ENCODE data around the gene ABHD18. TPM values are rescaled to one million over a fixed set of nuclear protein-coding genes. Genes with fewer than 3 reads are reported as not detected.

The ABHD18 gene
- total and polyA plus RNA-seq, 10 donors: 3.1 to 18.4 (median 14.7) TPM

DNA sequence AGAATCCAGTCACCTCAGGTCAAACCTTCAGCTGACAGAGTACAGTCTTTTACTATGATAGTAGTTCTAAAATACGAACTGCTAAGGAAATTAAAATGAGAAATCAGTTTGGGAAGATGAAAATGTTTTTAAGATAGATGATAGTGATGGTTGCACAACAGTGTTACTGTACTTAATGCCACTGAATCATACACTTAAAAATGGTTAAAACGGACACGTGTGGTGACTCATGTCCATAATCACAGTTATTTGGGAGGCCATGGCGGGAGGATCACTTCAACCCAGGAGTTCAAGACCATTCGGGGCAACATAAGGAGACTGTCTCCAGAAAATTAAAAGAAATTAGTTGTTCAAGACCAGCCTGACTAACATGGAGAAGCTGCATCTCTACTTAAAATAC lies 41.4 kb downstream of the ABHD18 start:
- intact Hi-C loops (cut with DNase I; ENCODE audit: low total_unique reads): no loop called here
- TF ChIP-seq POLR2AphosphoS5 (IDR thresholded peaks at IDR 0.05) (no peak), POLR2A (IDR thresholded peaks at IDR 0.05) (no peak)
- TF ChIP-seq, protein P1, sequence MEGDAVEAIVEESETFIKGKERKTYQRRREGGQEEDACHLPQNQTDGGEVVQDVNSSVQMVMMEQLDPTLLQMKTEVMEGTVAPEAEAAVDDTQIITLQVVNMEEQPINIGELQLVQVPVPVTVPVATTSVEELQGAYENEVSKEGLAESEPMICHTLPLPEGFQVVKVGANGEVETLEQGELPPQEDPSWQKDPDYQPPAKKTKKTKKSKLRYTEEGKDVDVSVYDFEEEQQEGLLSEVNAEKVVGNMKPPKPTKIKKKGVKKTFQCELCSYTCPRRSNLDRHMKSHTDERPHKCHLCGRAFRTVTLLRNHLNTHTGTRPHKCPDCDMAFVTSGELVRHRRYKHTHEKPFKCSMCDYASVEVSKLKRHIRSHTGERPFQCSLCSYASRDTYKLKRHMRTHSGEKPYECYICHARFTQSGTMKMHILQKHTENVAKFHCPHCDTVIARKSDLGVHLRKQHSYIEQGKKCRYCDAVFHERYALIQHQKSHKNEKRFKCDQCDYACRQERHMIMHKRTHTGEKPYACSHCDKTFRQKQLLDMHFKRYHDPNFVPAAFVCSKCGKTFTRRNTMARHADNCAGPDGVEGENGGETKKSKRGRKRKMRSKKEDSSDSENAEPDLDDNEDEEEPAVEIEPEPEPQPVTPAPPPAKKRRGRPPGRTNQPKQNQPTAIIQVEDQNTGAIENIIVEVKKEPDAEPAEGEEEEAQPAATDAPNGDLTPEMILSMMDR (IDR thresholded peaks at IDR 0.05 in 8 of 11, conservative IDR thresholded peaks at IDR 0.05 in 3 of 11): no peak
- DNase-seq: no peak
- Histone ChIP-seq H3K4me3 (no peak overlapping the region), H3K36me3 (peaks cover 0 to 83% (median 12%) of the 10 kb centered on the region in 6 donors), H3K27me3 (replicated peaks in 1 of 7) (no peaks in the 10 kb centered on the region), H3K4me1 (no peaks in the 10 kb centered on the region), H3K9me3 (no peaks in the 10 kb centered on the region), H3K27ac (no peak overlapping the region)
- 88 to 96% (median 95%) methylated on average over 5 of the region's 5 CpGs for WGBS, 5 donors

DNA sequence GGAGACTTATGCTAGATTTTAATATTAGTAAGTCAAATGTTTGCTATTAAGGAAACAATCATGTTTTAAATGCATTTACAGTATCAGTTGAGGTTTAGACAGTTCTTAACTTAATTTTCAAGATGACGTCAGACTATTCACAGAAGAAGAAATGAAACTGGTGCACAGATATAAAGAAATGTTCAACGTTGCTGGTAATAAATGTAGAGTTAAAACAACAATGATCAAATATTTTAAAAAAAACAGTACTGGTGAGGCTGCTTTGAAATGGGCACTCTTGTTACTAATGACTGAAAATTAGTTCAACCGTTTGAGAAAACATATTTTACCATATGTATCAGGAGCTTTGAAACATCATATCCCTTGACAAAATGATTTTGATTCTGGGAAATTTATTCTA lies 44.2 kb downstream of the ABHD18 start:
- H3K9me3 ChIP-seq: no peaks in the 10 kb centered on the region
- intact Hi-C loops (cut with DNase I; ENCODE audit: low total_unique reads): no loop called here
- no peak overlapping the region for H3K4me3 ChIP-seq
- DNase-seq: no peak
- no peak for TF ChIP-seq POLR2A (IDR thresholded peaks at IDR 0.05)
- TF ChIP-seq, protein P1 (IDR thresholded peaks at IDR 0.05 in 8 of 11, conservative IDR thresholded peaks at IDR 0.05 in 3 of 11): no peak
- no peak for TF ChIP-seq POLR2AphosphoS5 (IDR thresholded peaks at IDR 0.05)
- no peak overlapping the region for H3K27ac ChIP-seq
- no peaks in the 10 kb centered on the region for H3K4me1 ChIP-seq
- no peaks in the 10 kb centered on the region for H3K27me3 ChIP-seq (replicated peaks in 1 of 7)
- WGBS, 5 donors: 73 to 84% (median 77%) methylated on average over 3 of the region's 3 CpGs
- H3K36me3 ChIP-seq: peaks cover 0 to 83% (median 21%) of the 10 kb centered on the region in 6 donors

DNA sequence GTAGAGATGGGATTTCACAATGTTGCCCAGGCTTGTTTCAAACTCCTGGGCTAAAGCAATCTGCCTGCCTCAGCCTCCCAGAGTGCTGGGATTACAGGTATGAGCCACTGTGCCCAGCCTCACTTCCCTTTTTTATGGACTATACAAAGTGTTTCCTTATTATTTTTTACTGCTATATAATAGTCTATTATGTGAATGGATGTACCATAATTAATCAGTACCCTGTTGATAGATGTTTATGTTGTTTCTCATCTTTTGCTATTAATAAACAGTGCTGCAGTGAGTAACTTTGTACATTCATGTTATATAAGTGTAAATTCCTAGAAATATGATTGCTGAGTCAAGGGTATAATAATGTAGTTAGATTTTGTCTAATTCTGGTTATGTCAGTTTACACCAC lies 60.1 kb downstream of the ABHD18 start:
- no peak for DNase-seq
- H3K36me3 ChIP-seq: peaks cover 4 to 100% (median 73%) of the 10 kb centered on the region in 6 donors
- intact Hi-C loops (cut with DNase I; ENCODE audit: low total_unique reads): no loop called here
- TF ChIP-seq POLR2AphosphoS5 (IDR thresholded peaks at IDR 0.05): no peak
- TF ChIP-seq POLR2A (IDR thresholded peaks at IDR 0.05): no peak
- TF ChIP-seq, protein P1 (IDR thresholded peaks at IDR 0.05 in 8 of 11, conservative IDR thresholded peaks at IDR 0.05 in 3 of 11): no peak
- H3K9me3 ChIP-seq: peaks cover 0 to 5% (median 0%) of the 10 kb centered on the region in 8 donors
- no peak overlapping the region for H3K27ac ChIP-seq
- no peak overlapping the region for H3K4me3 ChIP-seq
- no peaks in the 10 kb centered on the region for H3K27me3 ChIP-seq (replicated peaks in 1 of 7)
- H3K4me1 ChIP-seq: no peaks in the 10 kb centered on the region

DNA sequence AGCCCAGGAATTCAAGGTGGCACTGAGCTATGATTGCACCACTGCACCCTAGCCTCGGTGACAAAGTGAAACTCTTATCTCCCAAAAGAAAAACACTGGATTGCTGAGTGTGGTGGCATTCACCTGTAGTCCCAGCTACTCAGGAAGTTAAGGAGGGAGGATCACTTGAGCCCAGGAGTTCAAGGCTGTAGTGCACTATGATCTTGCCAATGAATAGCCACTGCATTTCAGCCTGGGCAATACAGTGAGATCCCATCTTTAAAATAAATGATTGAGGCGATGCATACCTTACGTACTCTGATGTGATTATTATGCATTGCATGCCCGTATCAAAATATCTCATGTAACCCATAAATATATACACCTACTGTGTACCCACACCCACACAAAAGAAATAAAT lies 64.7 kb downstream of the ABHD18 start:
- no peak for DNase-seq
- intact Hi-C loops (cut with DNase I; ENCODE audit: low total_unique reads): no loop called here
- Histone ChIP-seq H3K27ac (no peak overlapping the region), H3K36me3 (peaks cover 2 to 98% (median 43%) of the 10 kb centered on the region in 6 donors), H3K9me3 (peaks cover 0 to 1% (median 0%) of the 10 kb centered on the region in 8 donors), H3K4me3 (no peak overlapping the region), H3K4me1 (no peaks in the 10 kb centered on the region), H3K27me3 (replicated peaks in 1 of 7) (no peaks in the 10 kb centered on the region)
- 93 to 98% (median 97%) methylated on average over 4 of the region's 4 CpGs for WGBS, 5 donors
- no peak for TF ChIP-seq POLR2A (IDR thresholded peaks at IDR 0.05)
- no peak for TF ChIP-seq POLR2AphosphoS5 (IDR thresholded peaks at IDR 0.05)
- TF ChIP-seq, protein P1 (IDR thresholded peaks at IDR 0.05 in 8 of 11, conservative IDR thresholded peaks at IDR 0.05 in 3 of 11): no peak

Measured in spleen (tissue), 11 donors.